Measurements from ENCODE around the gene POLD1.
"Not testable (repeated sequence)": the region's sequence is repeated elsewhere in the genome, so short reads cannot be mapped to it uniquely, and the experiment has no call there.

The POLD1 gene

DNA sequence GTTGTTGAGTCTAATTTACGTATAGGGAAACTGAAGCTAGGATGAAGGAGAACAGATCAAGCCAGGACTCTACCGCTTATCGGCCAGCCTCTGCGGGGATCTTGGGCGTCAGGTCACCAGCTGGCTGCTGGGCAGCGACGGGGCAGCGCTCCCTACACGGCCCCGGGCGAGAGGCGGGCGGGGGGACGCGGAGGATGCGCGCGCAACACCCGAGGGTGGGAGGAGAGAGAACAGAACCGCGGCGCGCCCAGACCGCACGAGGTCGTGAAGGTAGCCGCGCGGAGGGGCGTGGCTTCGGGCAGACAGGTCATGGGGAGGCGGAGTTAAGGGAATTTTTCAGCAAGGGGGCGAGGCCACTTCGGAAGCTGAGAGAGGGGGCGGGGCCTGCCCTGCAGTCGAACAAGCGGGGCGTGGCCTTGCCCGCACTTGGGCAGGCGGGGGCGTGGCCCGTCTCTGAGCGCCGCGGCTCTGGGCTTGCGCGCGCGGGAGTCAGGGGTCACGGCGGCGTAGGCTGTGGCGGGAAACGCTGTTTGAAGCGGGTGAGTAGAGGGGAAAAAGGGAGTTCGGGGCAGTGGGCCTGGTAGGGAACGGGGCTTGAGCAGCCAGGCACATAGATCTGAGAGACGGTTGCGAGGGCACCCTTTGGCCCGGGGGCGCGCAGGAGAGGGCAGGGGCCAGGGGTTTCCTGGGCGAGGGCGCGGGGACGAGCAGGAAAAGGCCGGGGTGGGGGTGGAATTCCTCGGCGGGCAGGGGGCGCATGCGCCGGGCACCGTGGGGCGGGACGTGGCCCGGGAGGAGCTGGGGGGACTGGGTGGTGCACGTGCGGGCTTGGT is at the start of gene POLD1:
Gene POLD1, plus strand, starts transcription at position 496 of the 833 bp plus-strand sequence. CDS start 14,505 bp downstream, outside the sequence.
- H3K27me3 ChIP-seq (ENCODE audit: control insufficient read depth, insufficient read depth, low read length), result no peaks in the 10 kb centered on the region
- peaks cover 28% of the 10 kb centered on the region for H3K36me3 ChIP-seq (ENCODE audit: control insufficient read depth, insufficient read depth, low read length)
- H3K4me1 ChIP-seq (ENCODE audit: control insufficient read depth, insufficient read depth, low read length), result no peaks in the 10 kb centered on the region; the same call in 1 of the 2 replicates
- WGBS (ENCODE audit: insufficient coverage, insufficient read length), result no CpG with 5 or more reads among the region's 78 CpGs
- peak within 1 kb of the TSS; percentile 75; the same call in 1 of the 2 replicates for H3K4me3 ChIP-seq (ENCODE audit: low read length)
- DNase-seq (ENCODE audit: low read depth, low spot score), result peak; percentile 81
- H3K9me3 ChIP-seq (ENCODE audit: control insufficient read depth, insufficient read depth, low read length), result no peaks in the 10 kb centered on the region
- H3K27ac ChIP-seq (ENCODE audit: low read length), result no peak within 1 kb of the TSS

DNA sequence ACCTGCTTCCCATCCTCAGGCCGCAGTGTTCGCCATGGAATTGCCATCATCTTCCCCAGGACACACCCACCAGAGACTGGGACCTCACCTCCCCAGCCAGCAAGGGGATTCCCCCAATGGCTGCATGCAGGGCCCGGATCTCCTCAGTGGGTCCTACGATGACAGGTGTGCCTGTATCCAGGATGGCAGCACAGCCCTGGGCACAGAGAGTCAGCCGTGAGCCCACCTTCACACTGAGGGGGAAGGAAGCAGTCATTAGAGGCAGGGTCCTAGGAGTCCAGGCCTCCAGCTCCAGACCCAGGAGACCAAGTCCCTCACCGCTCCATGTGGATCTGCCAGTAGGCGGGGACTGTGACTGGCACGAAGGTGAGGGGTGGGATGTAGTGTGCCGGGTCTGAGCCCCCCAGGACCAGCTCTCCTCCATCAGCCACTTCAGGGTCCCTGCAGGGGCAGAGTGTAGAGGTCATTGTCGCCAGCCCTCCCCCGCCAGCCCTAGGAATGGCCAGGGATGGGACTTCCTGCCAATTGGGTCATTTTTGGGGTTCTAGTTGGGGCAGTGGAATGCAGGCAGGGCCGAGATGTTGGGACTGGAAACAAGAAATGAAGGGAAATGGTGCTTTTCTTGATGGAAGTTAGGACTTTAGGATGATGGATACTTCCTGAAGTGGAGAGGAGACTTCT is 49.3 kb upstream of the POLD1 start:
- Histone ChIP-seq H3K27me3 (ENCODE audit: control insufficient read depth, insufficient read depth, low read length) (no peaks in the 10 kb centered on the region), H3K27ac (ENCODE audit: low read length) (no peak overlapping the region), H3K4me3 (ENCODE audit: low read length) (no peak overlapping the region), H3K9me3 (ENCODE audit: control insufficient read depth, insufficient read depth, low read length) (no peaks in the 10 kb centered on the region), H3K36me3 (ENCODE audit: control insufficient read depth, insufficient read depth, low read length) (no peaks in the 10 kb centered on the region), H3K4me1 (ENCODE audit: control insufficient read depth, insufficient read depth, low read length) (no peaks in the 10 kb centered on the region; the same call in 1 of the 2 replicates)
- DNase-seq (ENCODE audit: low read depth, low spot score), result no peak
- WGBS (ENCODE audit: insufficient coverage, insufficient read length), result no CpG with 5 or more reads among the region's 12 CpGs

DNA sequence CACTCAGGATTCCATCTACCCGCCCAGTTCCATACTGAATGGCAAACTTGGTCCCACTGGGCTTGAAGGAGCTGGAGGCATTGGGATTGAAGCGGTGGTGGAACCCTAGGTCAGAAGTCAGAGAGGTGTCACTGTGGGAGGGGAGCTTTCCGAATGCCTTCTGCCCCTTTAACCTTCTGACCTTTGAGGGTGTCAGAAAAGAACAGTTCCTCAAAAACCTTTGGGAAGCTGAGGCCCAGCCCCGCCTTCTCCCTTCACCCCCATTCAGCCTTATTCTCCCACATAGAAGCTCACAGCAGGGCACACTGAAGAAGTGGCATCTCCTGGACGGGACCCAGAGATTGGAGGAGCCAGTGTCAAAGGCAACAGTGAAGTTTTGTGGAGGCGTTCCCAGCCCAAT is 47.1 kb upstream of the POLD1 start:
- not testable (repeated sequence) for H3K9me3 ChIP-seq (ENCODE audit: control insufficient read depth, insufficient read depth, low read length); H3K36me3 ChIP-seq (ENCODE audit: control insufficient read depth, insufficient read depth, low read length); H3K4me1 ChIP-seq (ENCODE audit: control insufficient read depth, insufficient read depth, low read length); H3K27ac ChIP-seq (ENCODE audit: low read length); H3K27me3 ChIP-seq (ENCODE audit: control insufficient read depth, insufficient read depth, low read length); H3K4me3 ChIP-seq (ENCODE audit: low read length); DNase-seq (ENCODE audit: low read depth, low spot score)
- WGBS (ENCODE audit: insufficient coverage, insufficient read length), result no CpG with 5 or more reads among the region's 6 CpGs

DNA sequence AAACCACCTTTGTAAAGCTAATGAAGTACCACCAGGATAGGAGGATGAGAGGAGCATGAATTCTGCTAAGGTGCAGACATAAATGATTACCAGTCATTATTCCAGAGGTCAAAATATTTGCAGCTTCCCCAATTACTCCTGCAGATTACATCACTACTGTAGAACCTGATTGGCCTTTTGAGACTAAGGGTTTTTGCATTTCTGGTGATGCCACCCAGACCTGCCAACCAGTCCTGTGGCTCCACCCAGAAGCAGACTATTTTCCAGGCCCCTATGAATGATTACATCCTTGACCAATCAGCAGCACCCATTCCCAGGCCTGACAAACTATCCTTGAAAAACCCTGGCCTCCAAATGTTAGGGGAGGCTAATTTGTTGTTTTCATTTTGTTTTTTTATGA is 43.8 kb upstream of the POLD1 start:
- no peak for DNase-seq (ENCODE audit: low read depth, low spot score)
- Histone ChIP-seq H3K9me3 (ENCODE audit: control insufficient read depth, insufficient read depth, low read length) (peaks cover 4% of the 10 kb centered on the region), H3K36me3 (ENCODE audit: control insufficient read depth, insufficient read depth, low read length) (no peaks in the 10 kb centered on the region), H3K4me3 (ENCODE audit: low read length) (no peak overlapping the region), H3K27me3 (ENCODE audit: control insufficient read depth, insufficient read depth, low read length) (no peaks in the 10 kb centered on the region), H3K4me1 (ENCODE audit: control insufficient read depth, insufficient read depth, low read length) (no peaks in the 10 kb centered on the region), H3K27ac (ENCODE audit: low read length) (no peak overlapping the region)

DNA sequence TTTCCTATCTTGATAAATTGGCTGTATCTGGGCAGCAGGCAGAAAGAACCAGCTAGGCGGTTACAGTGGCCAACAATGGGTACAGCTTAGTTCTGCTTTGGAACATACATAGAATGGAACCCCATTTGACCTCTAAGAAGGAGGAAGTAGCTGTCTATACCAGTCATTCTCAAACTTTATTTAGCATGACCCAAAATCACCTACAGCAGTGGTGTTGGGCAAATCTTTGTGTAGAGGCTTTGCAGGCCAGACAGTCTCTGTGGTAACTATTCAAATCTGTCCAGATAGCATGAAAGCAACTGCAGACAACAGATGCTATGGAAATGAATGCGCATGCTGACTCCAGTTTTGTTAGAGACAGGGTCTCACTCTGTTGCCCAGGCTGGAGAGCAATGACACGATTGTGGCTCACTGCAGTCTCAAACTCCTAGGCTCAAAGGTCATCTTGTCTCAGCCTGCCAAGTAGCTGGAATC is 43.0 kb upstream of the POLD1 start:
- no peak overlapping the region for H3K27ac ChIP-seq (ENCODE audit: low read length)
- no peak for DNase-seq (ENCODE audit: low read depth, low spot score)
- no peak overlapping the region for H3K4me3 ChIP-seq (ENCODE audit: low read length)
- H3K4me1 ChIP-seq (ENCODE audit: control insufficient read depth, insufficient read depth, low read length), result no peaks in the 10 kb centered on the region
- peaks cover 4% of the 10 kb centered on the region for H3K9me3 ChIP-seq (ENCODE audit: control insufficient read depth, insufficient read depth, low read length)
- no CpG with 5 or more reads among the region's 3 CpGs for WGBS (ENCODE audit: insufficient coverage, insufficient read length)
- no peaks in the 10 kb centered on the region for H3K27me3 ChIP-seq (ENCODE audit: control insufficient read depth, insufficient read depth, low read length)
- H3K36me3 ChIP-seq (ENCODE audit: control insufficient read depth, insufficient read depth, low read length), result no peaks in the 10 kb centered on the region

DNA sequence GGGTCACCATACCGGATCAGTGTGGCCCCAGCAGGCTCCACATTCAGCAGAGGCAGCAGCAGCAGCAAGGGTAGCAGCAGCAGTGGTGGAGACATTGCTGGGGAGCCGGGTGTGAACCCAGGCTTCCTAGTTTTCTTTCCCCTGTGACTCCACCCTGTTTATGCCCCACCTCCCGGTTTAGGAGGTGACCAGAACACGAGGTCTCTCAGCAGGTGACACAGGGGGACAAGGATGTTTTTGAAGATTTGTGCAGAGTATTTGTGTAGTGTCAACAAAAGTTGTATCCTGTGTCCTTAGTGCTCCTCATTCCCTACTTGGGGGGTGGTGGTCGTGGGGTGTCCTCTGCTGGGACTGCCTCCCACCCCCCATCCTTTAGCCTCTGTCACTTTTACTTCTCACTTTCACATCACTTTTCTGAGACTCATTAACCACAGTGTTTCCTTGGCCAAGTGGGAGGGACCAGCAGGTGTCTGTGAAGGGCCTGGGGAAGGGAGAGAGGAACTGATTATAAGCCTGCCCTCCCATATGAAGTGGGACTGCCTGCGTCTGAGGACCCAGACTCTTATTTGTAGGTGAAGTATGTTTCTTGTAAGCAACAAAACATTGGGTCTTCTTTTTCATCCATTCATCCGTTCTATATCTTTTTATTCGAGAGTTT is 39.4 kb upstream of the POLD1 start:
- Histone ChIP-seq H3K27ac (ENCODE audit: low read length) (no peak overlapping the region), H3K36me3 (ENCODE audit: control insufficient read depth, insufficient read depth, low read length) (no peaks in the 10 kb centered on the region), H3K4me1 (ENCODE audit: control insufficient read depth, insufficient read depth, low read length) (no peaks in the 10 kb centered on the region), H3K4me3 (ENCODE audit: low read length) (no peak overlapping the region), H3K9me3 (ENCODE audit: control insufficient read depth, insufficient read depth, low read length) (peaks cover 4% of the 10 kb centered on the region), H3K27me3 (ENCODE audit: control insufficient read depth, insufficient read depth, low read length) (no peaks in the 10 kb centered on the region)
- DNase-seq (ENCODE audit: low read depth, low spot score), result no peak
- no CpG with 5 or more reads among the region's 8 CpGs for WGBS (ENCODE audit: insufficient coverage, insufficient read length)

DNA sequence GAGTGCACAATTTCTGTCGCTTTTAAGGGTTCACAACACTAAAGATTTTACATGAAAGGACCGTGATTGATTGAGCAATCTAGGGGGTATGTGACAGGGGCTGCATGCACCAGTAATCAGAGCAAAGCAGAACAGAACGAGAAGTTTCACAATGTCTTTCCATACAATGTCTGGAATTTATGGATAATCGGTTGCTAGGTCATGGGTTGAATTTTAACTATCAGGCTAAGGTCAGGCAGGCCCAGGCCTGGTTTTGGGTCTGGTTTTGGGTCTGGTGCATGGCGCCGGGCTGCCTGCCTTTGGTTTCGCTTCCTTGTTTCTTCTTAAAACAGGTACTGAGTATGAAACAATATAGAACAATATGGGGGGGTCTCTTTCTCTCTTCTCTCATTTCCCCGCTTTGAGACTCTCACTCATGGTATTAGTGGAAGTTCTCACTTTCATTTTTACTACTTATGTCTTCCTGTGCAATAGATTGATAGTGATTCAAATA is 37.0 kb upstream of the POLD1 start:
- H3K9me3 ChIP-seq (ENCODE audit: control insufficient read depth, insufficient read depth, low read length); H3K4me1 ChIP-seq (ENCODE audit: control insufficient read depth, insufficient read depth, low read length); H3K27me3 ChIP-seq (ENCODE audit: control insufficient read depth, insufficient read depth, low read length); H3K27ac ChIP-seq (ENCODE audit: low read length); H3K36me3 ChIP-seq (ENCODE audit: control insufficient read depth, insufficient read depth, low read length); DNase-seq (ENCODE audit: low read depth, low spot score); H3K4me3 ChIP-seq (ENCODE audit: low read length): not testable (repeated sequence)
- no CpG with 5 or more reads among the region's 8 CpGs for WGBS (ENCODE audit: insufficient coverage, insufficient read length)

DNA sequence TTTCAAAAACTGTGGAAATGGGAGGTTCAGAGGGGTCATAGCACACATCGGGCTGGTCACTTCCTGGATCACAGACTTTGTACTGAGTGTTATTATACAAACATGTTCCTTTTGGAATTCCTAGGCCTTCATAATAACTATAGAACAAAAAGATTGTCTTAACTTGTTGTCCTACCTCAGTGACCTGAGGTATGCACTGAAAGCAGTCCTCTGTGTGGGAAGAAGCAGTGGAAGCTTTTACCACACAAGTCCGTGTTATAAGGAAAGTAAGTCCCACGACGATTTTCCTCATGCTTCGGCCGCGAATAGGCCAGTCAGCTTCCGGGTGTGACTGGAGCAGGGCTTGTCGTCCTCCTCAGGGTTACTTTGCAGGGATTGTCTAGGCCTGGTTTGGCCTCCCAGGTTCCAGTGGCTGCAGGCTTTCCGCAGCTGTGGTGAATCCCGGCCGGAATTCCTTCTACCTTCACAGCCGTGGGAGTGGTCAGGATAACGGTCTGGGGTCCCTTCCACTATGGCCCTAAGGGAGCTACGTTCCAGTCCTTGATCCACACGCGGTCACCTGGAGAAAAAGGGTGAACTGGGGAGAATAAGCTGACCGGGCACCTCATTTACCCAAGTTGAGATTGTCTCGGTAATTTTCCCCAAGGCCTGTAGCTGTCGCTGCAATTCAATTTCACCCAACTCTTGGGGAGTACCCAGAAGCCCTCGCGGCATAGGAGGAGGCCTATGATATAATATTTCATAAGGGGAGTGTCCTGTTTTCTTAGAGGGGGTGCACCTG is 34.7 kb upstream of the POLD1 start:
- no peak overlapping the region for H3K4me3 ChIP-seq (ENCODE audit: low read length)

DNA sequence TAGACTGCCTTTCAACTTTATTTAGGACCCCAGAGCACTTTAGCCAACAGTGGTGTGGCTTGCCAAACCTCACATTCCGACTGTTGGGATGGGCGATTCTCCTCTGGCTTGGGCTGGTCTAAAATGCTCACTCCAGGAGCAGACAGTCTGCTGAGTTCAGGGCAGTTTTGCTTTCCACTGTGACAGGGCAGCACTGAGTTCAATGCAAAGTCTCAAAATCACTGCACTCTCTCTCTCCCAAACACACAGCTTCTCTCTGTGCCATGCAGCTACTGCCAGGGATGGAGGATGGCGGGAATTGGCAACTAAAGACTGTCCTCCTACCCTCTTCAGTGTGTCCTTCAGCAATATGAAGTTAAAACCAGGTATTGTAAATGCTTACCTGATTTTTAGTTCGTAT is 31.9 kb upstream of the POLD1 start:
- no CpG with 5 or more reads among the region's 4 CpGs for WGBS (ENCODE audit: insufficient coverage, insufficient read length)
- Histone ChIP-seq H3K27me3 (ENCODE audit: control insufficient read depth, insufficient read depth, low read length) (no peaks in the 10 kb centered on the region), H3K27ac (ENCODE audit: low read length) (no peak overlapping the region), H3K4me1 (ENCODE audit: control insufficient read depth, insufficient read depth, low read length) (no peaks in the 10 kb centered on the region), H3K36me3 (ENCODE audit: control insufficient read depth, insufficient read depth, low read length) (no peaks in the 10 kb centered on the region), H3K4me3 (ENCODE audit: low read length) (no peak overlapping the region), H3K9me3 (ENCODE audit: control insufficient read depth, insufficient read depth, low read length) (no peaks in the 10 kb centered on the region)
- DNase-seq (ENCODE audit: low read depth, low spot score), result no peak

More for the DNA sequence above, 34.7 kb upstream of the POLD1 start:
- Histone ChIP-seq H3K9me3 (ENCODE audit: control insufficient read depth, insufficient read depth, low read length) (peaks cover under 1% of the 10 kb centered on the region; the same call in 1 of the 2 replicates), H3K4me1 (ENCODE audit: control insufficient read depth, insufficient read depth, low read length) (no peaks in the 10 kb centered on the region), H3K27ac (ENCODE audit: low read length) (no peak overlapping the region), H3K27me3 (ENCODE audit: control insufficient read depth, insufficient read depth, low read length) (no peaks in the 10 kb centered on the region), H3K36me3 (ENCODE audit: control insufficient read depth, insufficient read depth, low read length) (no peaks in the 10 kb centered on the region)
- DNase-seq (ENCODE audit: low read depth, low spot score), result no peak
- no CpG with 5 or more reads among the region's 22 CpGs for WGBS (ENCODE audit: insufficient coverage, insufficient read length)

DNA sequence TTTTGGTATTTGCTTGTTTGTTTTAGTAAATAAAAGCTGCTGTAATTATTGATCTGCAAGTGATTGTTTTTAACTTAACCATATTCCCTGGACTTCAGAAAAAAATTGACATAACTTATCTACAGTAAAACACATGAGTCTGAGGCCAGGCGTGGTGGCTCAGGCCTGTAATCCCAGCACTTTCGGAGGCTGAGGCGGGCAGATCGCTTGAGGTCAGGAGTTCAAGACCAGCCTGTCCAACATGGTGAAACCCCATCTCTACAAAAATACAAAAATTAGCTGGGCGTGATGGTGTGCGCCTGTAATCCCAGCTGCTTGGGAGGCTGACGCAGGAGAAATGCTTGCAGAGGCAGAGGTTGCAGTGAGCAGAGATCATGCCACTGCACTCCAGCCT is 30.7 kb upstream of the POLD1 start:
- no CpG with 5 or more reads among the region's 7 CpGs for WGBS (ENCODE audit: insufficient coverage, insufficient read length)
- not testable (repeated sequence) for H3K27me3 ChIP-seq (ENCODE audit: control insufficient read depth, insufficient read depth, low read length); H3K4me1 ChIP-seq (ENCODE audit: control insufficient read depth, insufficient read depth, low read length); H3K27ac ChIP-seq (ENCODE audit: low read length); DNase-seq (ENCODE audit: low read depth, low spot score); H3K9me3 ChIP-seq (ENCODE audit: control insufficient read depth, insufficient read depth, low read length); H3K4me3 ChIP-seq (ENCODE audit: low read length); H3K36me3 ChIP-seq (ENCODE audit: control insufficient read depth, insufficient read depth, low read length)

Data from iPS DF 6.9 (cell line).